Activated CD4-positive, alpha-beta T cell treated with anti-CD3 and anti-CD28 coated beads, Interleukin-2, Interleukin-6, amounts not matched to agents 100 ng/mL and 50 ng/mL, durations not matched to agents 16 hours and 8 hours (primary cell): ENCODE measurements around the gene TREH.

Source experiments
- DNase-seq: peaks from one replicate; pipeline ENCODE4 v3.0.0-alpha.2; 2020

The TREH gene

GRCh38 chr11:118645066-118645715 lies 34.3 kb downstream of the TREH start:
- DNase-seq = no peak

DNA sequence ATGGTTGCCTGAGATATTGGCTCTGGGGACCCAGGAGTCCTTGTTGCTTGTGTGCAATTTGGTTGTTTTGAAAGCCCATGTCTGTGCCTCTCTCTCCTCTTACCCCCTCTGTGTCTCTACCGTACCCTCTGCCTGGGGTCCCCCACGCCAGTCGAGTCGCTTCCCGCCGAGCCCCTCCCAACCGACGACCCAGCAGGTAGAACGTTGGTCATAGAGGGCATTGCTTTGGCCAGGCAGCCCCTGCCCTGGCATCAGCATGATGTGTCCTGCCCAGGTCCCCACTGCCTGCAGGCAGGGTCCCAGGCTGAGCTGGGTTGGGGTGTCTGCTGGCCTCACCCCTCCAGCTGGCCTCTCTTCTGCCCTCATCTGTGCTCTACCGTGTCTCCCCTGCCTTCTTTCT lies 35.0 kb downstream of the TREH start:
- no peak for DNase-seq

GRCh38 chr11:118643995-118644345 lies 35.5 kb downstream of the TREH start:
- no peak for DNase-seq

DNA sequence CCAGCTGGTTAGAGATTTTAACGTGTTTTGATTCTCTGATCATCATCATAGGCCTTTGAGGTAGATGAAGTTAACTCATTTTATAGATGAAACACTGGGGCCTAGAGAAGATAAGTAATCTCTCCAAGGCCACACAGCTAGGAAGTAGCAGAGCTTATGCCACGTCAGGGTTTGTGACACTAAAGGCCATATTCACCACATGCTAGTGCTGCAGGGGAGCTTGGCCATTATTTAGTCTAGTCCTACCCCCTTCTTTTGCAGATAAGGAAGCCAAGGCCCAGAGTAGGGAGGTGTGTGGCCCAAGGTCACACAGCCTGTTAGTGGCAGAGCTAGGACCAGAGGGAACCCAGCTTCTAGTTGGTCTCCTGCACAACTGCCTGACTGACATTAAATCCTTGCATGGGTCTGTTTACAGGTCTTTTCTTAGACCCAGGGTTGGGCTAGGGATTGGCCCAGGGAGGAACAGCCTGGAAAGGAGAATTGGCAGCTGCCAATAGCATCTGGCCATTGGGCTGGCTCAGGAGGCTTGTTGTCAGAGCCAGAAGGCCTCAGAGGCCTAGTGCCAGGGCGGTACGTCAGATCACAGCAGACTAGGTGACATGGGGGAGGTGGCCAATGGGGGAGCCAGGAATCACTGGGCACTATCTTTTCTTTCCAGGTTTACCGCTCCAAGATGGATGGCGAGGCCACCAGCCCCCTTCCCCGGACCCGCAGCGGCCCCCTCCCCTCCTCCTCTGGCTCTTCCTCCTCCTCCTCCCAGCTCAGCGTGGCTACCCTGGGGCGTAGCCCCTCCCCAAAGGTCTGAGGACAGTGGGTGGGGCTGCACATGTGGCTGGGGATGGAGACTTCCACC lies 36.1 kb downstream of the TREH start:
- DNase-seq = no peak

GRCh38 chr11:118641397-118642019 lies 37.9 kb downstream of the TREH start:
- DNase-seq = no peak

GRCh38 chr11:118640332-118641154 lies 38.9 kb downstream of the TREH start:
- no peak for DNase-seq

- DNase-seq = no peak
Measured at GRCh38 chr11:118639899-118640298, 39.6 kb downstream of the TREH start.

DNA sequence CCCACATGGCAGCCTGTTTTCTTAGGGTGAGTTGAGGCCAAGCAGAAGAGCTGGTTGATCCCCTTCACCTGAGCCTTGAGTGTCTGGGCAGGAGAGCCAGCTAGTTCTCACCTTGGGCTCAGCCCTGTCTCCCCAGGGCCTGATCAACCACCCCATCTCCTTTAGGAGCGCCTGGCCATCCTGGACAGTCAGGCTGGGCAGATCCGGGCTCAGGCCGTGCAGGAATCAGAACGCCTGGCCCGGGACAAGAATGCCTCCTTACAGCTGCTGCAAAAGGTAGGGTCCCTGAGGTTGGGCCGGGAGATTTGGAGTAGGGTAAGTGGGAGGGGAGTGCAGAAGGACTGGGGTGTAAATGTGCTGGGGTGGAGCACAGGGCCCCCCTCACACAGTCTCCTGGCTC lies 40.7 kb downstream of the TREH start:
- no peak for DNase-seq

DNA sequence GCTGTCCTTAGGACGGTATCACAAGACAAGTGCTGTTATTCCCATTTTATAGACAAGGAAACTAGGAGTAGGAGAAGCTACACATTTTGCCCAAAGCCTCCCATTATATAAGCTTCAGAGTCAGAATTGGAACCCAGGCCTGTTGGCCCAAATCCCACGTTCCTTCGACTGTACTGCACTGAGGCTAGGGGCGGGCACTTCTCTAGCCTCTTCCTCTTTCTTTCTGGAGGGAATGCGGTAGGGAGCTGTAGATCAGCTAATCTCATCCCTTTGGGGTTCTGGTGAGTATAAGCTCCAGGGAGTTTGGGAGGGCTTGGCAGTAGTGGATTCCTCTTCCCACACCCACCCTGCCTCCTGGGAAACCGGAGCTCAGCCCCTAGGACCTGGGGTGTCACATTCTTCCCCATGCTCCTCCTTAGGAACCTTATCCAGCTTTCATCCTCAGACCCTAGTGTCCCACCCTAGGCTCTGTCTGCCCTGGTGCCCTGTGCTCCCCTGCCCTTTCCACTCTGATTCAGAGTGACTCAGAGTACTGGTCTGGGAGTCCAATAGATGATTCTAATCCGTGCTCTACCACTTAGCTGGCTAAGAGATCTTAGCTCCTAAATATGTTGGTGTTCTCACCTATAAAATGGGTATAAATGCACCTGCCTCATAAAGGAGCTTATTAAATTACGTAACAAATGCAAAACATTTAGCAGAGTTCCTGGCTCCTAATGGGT lies 42.7 kb downstream of the TREH start:
- DNase-seq = no peak

- no peak for DNase-seq
Measured at GRCh38 chr11:118635642-118636041, 43.8 kb downstream of the TREH start.

DNA sequence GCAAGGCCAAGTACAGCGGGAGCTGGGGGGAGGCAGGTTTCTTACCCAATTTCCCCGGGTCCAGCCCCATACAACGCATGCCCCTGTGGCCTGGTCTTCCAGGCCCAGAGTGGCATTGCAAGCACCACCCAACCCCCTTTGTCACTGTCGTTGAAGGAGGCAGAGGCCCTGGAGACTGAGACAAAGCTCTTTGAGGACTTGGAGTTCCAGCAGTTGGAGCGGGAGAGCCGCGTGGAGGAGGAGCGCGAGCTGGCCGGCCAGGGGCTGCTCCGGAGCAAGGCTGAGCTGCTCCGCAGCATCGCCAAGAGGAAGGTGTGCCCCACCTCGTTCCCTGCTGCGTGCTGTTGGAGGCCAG lies 44.2 kb downstream of the TREH start:
- DNase-seq = no peak

DNA sequence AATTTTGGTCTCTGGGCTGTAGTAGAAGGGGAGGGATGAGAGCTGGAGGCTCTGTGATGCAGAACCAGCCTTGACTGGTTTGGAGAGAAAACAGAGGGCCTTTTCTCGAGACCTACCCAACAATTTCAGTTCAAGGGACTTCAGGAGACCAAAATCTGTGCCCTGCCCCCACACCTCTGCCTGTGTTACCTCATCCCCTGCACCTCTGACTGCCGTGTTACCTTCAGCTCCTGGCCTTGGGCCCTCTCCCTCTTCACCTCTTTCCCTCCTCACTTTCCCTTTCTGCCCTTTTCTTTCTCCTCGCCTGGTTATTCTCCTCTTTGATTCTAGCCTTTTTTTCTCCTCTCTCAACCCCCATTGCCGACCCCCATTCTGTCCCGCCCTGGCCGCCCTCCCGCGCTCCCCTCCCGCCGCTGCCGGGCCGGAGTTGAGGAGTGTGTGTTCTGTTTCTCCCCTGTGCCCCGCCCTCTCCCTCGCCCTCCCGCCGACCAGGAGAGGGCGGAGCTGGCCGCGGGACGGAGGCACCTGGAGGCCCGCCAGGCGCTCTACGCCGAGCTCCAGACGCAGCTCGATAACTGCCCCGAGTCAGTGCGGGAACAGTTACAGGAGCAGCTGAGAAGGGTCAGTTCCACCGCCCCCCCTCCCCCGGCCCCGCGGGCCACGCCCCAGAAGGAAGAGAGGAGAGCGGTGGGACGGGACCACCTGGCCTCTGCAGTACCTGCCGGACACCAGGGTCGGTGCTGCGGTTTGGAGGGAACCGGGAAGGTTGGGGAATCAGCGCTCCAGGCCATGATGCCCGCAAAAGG lies 44.8 kb downstream of the TREH start:
- no peak for DNase-seq

GRCh38 chr11:118633979-118634378 lies 45.5 kb downstream of the TREH start:
- DNase-seq = no peak

DNA sequence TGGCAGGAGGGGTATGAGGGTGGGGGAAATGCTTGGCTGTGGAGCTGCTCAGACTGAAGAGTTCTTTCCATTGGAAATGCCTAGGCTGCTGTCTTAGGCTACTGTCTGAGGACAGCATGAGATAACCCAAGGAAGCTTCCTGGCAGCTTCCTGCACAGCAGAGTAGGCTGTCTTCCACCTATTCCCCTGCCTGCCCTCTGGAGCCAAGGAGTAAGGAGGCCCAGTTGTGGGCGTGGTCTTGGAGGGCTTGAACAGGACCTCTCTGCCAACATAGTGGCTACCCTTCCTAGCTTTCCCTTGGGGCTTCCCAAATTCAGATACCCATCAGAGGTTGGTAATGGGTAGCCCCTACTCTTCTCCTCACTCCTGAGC lies 46.1 kb downstream of the TREH start:
- DNase-seq = no peak

- DNase-seq = no peak
Measured at GRCh38 chr11:118632577-118633318, 46.7 kb downstream of the TREH start.

DNA sequence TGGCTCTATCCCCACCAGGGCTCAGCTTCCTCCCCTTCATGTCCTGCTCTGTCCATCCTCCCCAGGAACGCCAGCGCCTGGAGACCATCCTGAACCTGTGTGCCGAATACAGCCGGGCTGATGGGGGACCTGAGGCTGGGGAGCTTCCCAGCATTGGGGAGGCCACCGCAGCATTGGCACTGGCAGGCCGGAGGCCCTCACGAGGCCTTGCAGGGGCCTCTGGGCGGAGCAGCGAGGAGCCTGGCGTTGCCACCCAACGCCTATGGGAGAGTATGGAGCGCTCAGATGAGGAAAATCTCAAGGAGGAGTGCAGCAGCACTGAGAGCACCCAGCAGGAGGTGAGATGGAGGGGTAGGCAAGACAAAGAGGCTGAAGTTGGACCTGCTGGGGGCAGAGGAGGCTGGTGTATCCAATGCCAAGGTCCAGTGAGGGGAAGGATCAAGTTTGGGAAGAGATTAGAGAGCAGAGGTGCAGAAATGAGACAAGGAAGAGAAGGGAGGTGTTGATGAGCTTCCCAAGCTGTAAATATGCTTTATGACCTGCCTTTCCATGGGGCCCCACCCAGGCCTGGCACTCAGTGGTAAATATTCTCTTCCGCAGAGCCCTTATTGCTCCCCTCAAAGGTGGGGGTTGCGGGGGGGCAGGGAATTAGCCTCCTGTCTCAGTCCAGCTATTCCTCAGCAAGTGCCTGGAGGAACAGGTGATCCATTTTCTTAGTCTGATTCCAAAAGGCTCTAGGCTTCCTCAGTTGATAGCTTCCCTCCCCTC lies 48.1 kb downstream of the TREH start:
- no peak for DNase-seq

DNA sequence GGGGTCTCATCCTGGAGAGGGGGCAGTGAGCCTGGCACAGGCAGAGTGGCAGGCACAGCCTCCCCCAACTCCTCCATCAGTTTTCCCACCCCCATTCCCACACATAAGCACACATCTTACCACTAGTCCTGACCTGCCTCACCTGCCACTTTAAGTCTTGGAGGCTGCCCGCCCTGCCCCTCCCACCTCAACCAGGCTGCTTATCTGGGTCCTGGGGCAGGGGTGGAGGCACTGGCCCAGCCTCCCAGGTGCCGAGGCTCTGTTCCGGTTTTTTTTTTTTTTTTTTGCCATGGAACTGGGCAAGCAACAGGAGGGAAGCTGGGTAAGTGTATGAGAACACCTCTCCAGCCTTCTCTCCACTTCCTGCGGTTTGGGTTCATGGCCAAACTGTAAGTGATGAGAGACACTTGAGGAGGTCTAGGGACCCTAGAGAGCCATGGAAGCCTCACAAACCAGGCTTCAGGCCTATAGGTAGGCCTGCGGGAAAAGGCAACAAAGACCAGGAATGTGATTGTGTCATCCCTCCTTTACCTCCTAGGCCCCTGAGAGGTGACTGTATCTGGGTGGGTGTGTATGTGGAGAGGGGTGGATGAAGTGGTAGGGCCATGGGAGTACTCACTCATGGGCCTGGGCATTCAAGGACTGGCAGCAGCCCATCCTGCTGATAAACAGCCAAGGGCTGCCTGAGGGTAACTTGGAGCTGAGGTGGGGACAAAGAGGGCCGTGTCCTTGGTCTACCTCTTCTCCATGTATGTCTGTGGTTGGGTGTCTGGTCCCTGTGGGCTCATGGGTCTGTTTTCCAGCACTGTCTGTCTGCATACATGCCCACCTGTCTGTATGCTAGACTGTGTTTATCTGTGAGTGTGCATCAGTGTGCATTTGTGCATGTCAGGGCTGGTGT lies 49.4 kb downstream of the TREH start:
- no peak for DNase-seq

DNA sequence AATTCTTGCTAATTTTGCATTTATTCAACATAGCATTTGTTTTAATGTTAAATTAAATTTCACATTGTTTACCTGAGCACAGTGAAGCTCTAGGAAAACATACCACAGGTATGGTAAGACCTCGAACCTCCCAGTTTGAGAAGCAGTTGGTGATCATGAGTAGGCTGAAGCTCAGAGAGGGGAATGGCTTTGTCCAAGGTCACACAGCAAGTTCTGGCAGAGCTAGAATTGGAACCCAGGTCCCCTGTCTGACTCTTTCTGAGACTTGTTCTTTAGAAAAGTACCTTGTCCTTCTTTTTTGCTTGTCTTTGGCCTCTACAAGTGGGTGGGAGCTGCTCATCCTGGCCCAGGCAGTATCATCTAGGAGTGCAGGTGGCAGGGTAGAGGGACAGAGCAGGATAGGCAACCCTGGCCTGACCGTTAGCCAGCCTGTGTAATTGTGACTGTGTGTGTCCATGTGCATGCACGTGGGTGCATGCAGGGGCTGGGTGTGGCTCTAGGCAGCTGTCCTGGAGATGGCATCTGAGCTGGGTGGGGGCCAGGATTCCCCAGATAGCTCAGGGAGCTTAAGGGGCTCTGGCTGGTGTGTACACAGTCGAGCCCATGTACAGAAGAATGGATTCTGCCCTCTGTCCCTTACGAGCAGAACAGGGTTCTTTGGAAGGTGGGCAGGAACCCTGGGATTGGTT lies 50.4 kb downstream of the TREH start:
- no peak for DNase-seq

DNA sequence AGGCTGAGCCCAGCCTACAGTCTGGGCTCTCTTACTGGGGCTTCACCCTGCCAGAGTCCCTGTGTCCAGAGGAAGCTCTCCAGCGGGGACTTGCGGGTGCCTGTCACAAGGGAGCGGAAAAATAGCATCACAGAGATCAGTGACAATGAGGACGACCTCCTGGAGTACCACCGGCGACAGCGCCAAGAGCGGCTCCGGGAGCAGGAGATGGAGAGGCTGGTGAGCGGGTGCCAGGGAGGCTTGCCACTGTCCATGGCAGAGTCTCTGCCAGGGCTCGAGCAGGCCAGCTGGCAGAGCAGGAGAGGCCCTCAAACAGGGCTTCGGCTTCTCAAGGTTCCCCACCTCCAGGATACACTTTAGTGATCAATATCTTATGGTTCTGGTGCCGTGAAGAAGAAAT lies 51.0 kb downstream of the TREH start:
- no peak for DNase-seq
